GM18867 (cell line): ENCODE measurements around the gene CNTNAP5.

ENCODE experiments used
- ATAC-seq: cut with Tn5 transposase; IDR thresholded peaks from one replicate; pipeline ENCODE4 v1.9.1; 2021; ENCODE audit warnings: mild to moderate bottlenecking, moderate library complexity; ENCODE audit not compliant: unreplicated experiment

CNTNAP5 gene

DNA sequence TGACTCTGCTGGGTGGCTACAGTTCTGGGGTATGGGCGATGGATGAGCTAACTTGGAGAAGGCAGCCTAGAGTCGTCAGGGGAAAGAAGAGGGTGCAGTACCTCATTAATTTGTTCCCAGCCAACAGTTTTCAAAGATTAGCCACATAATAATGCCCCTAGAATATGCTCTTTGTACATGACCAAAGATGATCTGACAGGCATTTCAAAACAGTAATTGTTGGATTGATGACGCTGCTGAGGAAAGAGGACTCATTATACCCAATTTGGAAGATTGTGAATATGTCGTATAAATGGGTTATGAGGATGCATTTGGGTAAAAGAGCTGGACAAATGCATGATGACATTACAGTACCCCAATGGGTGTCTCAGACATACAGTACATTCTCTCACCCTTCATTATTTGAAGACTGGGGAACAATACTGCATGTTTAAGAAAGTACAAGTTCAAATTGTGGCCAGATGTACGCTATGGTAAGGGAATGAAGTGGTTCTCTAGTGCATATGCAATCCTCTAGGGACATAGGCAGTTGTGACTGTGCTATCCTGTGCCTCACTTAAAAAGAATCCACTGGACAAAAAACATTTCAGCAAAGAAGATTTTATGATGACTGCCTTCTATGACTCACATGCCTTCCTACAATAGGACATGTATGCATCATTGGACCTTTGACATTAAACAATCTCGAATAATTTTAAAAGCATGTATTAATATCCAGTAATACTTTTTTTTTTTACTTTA, 233.2 kb downstream of the CNTNAP5 start:
- ATAC-seq: no peak

- no peak for ATAC-seq
These were observed 236.4 kb downstream of the CNTNAP5 start for GRCh38 chr2:124261456-124261855.

- no peak for ATAC-seq
These were observed 239.5 kb downstream of the CNTNAP5 start for GRCh38 chr2:124264551-124265091.

DNA sequence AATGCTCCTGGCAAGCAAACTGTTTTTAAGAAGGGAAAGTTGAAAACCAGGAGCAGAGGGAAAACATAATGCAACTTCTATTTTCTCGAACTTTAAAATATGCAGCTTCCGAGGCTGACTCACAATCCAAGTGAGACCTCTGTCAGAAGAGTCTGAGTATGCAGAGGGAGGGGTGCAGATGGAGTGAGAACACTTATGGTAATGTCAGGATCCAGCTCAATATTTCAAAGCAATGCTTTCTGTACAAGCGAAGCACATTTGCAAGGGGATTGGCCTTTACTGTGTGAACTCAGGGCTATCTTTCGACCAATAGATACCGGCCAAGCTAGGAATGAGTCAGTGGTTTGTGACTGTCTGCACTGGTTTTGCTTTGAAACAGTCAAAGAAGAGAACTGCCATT, 242.7 kb downstream of the CNTNAP5 start:
- ATAC-seq: no peak

GRCh38 chr2:124269348-124269747, 244.3 kb downstream of the CNTNAP5 start:
- no peak for ATAC-seq

- ATAC-seq: no peak
These were observed 247.3 kb downstream of the CNTNAP5 start for GRCh38 chr2:124272261-124272841.

DNA sequence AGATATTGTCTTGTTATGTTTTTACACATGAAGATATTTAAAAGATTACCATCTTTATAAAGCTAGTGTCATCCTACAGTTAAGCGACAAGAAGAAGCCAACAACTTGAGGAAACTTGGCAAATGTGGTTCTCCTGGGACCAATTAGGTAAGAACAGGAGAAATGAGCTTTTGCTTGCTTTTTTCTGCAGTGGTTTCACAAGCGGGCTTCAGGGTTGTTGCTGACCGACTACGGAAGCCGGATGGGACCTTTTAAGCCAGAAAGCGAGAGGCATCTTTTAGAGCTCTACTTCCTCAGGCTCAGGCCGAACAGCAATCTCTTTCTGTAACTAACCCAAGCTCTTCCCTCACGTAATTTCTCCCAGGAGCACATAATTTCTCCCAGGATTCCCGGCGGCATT, 256.5 kb downstream of the CNTNAP5 start:
- ATAC-seq: no peak

GRCh38 chr2:124283096-124283495, 258.0 kb downstream of the CNTNAP5 start:
- no peak for ATAC-seq

- no peak for ATAC-seq
These were observed 261.1 kb downstream of the CNTNAP5 start for GRCh38 chr2:124286089-124286783.

GRCh38 chr2:124289060-124289459, 264.0 kb downstream of the CNTNAP5 start:
- ATAC-seq: no peak

- ATAC-seq: no peak
These were observed 264.5 kb downstream of the CNTNAP5 start for GRCh38 chr2:124289615-124290014.

DNA sequence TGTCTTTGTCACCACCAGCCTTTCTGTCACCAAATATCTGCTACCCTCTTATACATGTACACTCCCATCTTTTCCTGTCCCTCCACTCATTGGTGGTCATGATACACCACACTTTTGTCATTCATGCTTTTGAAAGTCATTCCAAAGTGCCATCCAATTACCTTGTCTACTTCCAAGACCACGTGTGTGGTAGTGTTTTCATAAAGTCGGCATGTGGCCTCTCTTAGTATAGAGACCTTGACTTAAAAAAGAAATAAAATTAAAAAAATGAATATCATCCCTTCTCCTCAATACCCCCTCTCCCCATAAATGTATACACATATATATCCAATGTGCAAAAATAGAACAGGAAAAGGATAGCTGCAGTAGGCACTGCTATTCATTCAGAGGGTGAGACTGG, 271.4 kb downstream of the CNTNAP5 start:
- no peak for ATAC-seq

- no peak for ATAC-seq
These were observed 276.8 kb downstream of the CNTNAP5 start for GRCh38 chr2:124301915-124302314.

GRCh38 chr2:124308319-124309062, 283.4 kb downstream of the CNTNAP5 start:
- no peak for ATAC-seq

DNA sequence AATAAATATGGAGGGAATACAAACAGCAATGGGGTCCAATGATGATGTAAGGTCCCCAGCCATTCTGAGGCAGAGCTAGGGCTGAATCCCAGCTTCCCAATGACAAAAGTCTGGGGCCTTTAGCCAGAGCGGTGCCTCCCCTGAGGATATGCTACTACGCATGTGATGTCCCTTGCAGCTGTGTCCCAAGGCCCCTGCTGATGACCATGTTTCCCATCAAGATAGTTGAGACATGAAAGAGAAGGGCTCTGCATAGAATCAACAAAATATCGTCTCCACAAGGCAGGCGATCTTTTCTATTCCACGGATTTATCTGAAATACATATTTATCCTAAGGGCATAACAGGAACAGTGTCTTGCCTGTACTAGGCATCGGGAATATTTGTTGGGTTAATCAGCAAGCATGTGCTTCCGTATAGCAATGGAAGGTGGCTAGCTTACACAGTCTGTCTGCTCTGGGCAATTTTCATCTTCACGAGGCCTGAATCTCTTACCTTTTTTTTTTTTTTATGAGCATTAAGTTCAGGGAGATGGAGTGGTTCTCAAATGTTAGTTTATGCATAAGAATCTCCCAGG, 284.6 kb downstream of the CNTNAP5 start:
- ATAC-seq: no peak

- no peak for ATAC-seq
These were observed 285.6 kb downstream of the CNTNAP5 start for GRCh38 chr2:124310671-124311070.

- ATAC-seq: no peak
These were observed 289.0 kb downstream of the CNTNAP5 start for GRCh38 chr2:124314084-124314483.

- no peak for ATAC-seq
These were observed 290.3 kb downstream of the CNTNAP5 start for GRCh38 chr2:124315221-124315880.

DNA sequence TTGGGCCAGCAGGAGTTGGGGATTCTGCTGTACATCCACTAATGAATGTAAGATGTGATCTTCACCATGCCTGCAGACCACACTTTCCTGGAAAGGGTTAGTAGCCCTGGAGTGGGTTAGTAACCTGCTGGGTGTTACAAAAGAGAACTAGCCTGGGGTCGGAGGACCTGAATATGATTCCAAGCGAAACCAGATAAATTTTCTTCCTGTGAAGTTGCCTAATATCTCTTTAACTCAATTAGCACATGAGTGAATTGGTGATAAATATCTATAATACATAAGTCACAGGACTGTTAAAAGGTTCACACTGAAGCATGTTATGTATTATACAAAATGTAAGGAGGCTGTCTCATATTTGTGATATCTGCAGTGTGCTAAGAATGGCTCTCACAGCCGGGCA, 291.0 kb downstream of the CNTNAP5 start:
- no peak for ATAC-seq

- no peak for ATAC-seq
These were observed 292.0 kb downstream of the CNTNAP5 start for GRCh38 chr2:124316881-124317605.
